ENCODE measurements around the gene SLC45A1.
"Not testable (repeated sequence)": the region's sequence is repeated elsewhere in the genome, so short reads cannot be mapped to it uniquely, and the experiment has no call there.

The SLC45A1 gene

DNA sequence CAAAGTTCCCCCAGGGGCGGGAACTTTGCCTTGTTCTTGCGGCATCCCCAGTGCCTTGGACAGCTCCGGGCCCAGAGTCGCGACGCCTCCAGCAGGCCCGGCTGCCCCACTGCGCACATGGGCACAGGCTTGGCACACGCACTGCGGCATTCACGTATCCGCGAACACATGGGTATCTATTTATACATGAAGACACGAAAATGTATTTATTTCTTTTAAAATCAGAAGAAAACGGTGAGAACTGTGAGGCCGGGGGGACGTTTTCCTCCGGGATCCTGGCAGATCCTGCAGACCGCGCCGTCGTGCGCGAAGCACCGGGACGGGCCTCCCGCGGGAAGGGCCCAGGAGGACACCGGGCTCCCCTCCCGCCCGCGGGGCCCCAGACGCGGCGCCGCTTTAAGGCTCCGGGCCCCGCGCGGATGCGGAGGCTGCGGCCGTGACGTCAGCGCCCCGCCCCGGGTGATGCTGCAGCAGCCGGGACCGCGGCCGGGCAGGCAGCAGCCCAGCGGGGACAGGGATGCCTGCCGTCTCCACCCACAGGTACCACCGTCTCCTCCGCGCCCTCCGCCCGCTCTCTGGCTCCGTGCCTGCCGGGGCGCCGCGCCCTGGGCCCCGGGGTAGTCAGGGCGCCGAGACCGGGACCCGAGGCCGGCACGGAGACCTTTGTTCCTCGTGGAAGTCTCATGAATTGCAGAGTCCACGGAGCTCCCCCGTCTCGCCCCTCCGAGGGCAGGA lies at the start of gene SLC45A1:
Gene SLC45A1, plus strand, starts transcription at position 468 of the 735 bp plus-strand sequence. CDS start 6,216 bp downstream, outside the sequence.
- DNase-seq: peak; percentile 35 to 61

DNA sequence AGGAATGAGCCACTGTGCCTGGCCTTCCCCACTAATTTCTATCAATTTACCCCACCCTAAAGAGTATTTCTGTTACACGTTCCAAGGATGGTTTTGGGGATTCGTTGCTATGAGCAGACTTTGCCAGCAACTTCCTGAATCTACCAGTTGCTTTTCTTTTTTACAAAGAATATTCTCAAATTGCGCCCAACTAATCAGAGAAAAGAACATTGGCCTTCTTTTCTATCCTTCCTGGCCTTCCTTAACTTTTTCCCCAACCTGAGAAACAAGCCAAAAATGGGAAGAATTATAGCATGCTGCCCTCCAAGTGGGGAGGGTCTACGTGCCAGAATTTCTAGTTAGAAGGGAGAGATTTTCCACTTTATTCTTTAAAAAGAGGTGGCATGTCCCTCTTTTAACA lies 44.9 kb upstream of the SLC45A1 start:
- DNase-seq: no peak

DNA sequence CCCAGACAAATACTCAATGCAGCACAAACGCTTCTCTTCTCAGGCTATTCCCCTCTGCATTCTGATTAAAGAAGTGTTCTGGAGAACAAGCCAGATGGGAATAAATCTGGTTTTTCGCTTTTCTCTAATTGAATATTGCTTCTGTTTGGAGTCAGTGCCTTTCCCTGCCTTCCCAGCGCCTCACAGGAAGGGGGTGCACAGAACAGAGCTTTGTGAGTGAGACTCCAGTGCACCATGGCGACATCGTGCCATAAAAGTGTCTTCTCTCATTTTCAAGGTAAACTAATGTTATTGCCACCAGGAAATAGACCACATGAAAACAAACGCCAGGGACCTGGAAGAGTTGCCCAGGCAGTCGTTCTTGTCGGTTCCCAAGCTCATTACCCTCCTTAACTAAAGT lies 43.6 kb upstream of the SLC45A1 start:
- DNase-seq: no peak

DNA sequence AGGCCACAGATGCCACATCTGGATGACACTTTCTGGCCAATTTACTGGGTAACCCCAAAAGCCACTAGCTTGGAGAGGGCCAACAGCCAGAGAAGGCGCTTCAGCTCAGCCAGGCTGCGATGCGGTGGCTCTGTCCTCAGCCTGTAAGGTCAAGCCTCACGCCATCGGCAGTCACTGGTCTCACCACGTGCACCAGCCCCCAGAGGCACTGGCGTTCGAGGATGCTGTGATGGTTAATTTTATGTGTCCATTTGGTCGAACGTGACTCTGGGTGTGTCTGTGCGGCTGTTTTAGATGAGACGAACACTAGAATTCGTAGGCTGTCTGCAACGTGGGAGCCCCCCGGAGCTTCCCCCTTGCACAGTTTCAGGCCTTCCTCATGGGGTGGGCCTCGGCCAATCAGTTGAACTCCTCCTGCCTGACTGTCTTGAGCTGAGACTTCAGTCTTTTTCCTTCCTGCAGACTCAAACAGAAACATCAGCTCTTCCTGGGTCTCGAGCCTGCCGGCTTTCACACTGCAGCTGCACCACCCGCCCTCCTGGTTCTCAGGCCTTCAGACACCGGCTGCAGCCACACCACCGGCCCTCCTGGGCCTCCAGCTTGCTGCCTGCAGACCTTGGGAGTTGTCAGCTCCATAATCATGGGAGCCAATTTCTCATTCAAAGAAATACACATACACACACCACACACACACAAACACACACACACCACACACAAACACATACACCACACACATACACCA lies 41.6 kb upstream of the SLC45A1 start:
- no peak for DNase-seq

DNA sequence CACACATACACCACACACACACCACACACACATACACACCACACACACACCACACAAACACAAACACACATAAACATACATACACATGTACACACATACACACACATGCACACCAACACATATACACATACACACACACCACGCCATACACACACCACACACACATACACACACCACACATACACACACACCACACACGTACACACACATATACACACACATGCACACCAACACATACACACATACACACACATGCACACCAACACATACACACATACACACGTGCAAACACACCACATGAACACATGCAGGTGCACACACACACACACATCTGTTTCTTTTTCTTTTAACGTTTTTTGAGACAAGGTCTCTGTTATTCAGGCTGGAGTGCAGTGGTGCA lies 41.0 kb upstream of the SLC45A1 start:
- DNase-seq: no peak

DNA sequence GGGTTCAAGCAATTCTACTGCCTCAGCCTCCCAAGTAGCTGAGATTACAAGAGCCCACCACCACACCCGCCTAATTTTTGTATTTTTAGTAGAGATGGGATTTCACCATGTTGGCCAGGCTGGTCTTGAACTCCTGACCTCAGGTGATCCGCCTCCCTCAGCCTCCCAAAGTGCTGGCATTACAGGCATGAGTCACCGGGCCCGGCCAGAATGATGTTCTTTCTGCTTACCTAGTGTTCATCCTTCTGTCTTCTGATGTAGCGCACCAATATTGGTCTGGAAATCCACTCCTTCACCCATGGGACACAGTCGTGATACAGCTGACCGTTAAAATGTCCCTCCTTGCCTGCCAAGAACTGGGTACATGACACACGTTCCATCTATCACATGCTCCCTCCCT lies 39.2 kb upstream of the SLC45A1 start:
- not testable (repeated sequence) for DNase-seq

DNA sequence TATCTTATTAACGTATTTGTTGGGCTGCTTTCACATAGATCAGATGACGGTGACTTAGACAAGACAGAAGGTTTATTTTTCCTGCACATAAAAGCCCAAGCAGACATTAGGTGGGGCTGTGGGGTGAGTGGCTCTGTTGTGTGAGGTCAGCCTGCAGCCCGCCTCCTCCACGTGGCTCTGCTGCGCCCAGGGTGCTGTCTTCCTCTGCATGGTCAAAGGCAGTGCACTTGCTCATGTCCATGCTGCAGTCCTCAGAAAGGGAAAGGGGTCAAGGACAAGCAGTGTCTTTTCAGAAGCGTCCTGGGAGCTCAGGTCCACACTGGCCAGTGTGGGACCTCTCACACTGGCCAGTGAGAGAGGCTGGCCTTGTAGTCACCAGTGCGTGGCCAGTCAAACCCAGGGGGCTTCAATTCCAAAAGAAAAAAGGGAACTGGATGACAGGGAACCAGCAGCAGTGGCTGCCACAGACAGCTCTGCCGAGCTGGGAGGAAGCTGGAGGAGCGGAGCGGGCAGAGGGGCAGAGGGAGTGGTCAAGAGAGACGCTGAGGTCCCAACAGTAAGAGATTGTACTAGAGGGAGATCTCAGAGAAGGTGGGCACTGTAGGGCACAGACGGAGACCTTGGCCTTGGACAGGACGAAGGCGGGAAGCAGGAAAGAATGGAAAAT lies 35.9 kb upstream of the SLC45A1 start:
- DNase-seq: no peak

DNA sequence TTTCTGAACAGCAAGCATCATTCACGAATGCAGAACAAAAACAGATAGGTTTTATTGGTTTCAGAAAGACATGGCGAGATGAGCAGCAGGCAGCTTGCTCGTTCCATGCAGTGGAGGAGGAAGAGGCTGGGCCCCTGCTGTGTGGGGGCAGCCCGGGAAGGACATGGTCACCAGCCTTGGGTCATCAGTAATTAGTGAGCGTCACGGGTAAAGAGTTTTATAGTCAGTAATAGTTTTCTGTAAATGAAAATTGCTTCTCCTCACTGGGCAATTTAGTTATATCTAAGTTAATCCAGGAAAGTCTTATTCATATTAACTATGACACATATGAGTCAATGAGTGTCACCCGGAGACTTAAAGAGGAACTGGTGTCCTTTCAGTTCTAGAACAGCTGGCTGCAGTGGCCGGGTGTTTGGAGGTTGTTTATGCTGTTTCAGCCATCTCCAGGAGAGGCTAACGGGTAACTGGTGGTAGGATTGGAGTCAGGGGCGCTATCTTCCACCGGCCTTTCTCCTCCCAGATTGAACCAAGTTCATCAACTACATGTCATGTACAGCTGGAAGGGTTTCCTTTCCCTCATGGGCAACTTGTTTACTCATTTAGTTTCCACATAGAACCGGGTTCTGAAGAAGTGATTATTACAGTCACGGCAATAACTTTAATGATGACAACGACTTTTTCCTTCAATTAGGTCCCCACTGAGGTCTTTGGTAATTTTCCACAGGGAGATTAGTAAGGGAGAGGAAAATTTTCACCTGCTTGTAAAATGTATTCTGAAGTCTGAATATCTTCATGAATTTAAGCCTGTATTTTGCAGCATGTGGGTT lies 34.6 kb upstream of the SLC45A1 start:
- no peak for DNase-seq

DNA sequence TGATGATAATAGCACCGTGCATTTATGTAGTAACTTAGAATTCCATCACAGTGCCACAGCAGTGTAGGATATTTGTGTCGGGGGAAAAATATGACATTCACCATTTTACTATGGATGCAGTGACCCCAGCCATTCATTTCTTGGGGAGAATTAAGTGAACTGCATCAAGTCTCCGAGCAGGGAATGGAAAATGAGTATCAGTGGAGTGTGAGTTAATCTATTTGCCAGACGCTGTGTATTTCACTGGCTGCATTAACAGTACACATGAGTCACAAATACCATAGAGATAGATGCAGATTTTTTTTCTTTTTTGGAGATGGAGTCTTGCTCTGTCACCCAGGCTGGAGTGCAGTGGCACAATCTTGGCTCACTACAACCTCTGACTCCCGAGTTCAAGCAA lies 33.8 kb upstream of the SLC45A1 start:
- no peak for DNase-seq

DNA sequence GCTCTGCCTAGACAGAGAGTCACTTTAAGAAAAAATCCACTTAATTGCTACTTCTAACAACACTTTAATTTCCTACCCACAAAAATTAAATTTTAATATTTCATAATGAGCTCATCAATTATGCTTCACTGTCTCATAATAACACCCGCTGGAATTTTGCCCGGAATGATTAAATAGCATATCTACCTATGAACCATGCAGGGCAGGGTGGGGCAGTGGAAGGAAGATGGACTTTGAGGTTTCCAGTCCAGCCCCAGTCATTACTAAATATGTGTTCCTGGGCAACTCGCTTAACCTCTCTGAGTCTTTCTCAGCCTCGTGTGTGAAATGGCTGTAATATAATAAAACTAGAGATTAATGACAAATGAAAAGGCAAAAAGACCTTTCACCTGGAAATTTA lies 32.8 kb upstream of the SLC45A1 start:
- DNase-seq: no peak

DNA sequence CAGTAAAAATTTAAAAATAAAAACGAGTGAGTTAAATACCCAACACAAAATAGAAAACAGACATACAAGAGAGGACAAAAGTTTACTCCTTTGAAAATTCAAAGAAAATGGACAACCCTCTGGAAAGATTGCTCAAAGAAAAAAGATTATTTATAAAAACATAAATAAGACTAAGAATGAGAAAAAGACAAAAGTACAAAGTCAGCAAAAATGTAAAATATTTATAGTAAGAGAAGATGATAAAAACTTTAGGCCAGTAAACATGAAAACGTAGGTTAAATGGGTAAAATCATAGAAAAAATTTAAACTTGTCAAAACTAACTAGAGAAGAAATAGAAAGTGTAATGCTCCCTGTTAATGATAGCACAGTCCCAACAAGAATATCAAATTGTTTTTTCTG lies 31.9 kb upstream of the SLC45A1 start:
- DNase-seq: no peak

DNA sequence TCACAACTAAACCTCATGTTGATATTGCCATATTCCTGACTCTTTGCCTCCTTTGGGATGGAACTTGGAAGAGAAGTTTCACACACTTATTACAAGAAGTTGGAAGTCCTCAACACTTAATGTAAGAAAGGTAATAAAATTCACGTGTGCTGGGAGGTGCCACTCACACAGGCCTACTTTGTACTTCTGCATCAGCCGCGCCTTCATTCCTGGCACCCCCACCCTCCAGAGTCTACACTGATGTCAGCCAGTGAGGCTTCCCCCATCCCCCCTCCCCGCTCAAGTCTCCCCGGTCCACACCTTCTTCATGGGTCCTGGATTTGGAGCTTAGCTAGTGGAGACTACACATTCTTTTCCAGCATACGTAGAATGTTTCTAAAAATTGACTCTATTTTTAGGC lies 24.8 kb upstream of the SLC45A1 start:
- no peak for DNase-seq

DNA sequence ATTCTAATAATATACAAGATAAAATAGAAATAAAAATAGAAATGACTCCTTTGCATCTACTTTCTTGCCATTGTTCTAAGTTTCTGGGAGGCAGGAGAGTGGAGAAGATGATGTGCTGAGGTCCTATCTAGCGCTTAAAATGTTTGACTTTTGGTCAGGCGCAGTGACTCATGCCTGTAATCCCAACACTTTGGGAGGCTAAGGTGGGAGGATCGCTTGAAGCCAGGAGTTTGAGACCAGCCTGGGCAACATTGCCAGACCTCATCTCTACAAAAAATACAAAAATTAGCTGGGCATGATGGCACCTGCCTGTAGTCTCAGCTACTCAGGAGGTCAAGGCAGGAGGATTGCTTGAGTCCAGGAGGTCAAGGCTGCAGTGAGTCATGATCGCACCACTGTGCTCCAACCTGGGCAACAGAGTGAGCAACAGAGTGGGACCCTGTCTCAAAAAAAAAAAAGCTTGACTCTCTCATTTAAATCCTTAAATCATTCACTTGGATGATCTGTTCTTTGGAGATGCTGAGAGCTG lies 24.2 kb upstream of the SLC45A1 start:
- no peak for DNase-seq

DNA sequence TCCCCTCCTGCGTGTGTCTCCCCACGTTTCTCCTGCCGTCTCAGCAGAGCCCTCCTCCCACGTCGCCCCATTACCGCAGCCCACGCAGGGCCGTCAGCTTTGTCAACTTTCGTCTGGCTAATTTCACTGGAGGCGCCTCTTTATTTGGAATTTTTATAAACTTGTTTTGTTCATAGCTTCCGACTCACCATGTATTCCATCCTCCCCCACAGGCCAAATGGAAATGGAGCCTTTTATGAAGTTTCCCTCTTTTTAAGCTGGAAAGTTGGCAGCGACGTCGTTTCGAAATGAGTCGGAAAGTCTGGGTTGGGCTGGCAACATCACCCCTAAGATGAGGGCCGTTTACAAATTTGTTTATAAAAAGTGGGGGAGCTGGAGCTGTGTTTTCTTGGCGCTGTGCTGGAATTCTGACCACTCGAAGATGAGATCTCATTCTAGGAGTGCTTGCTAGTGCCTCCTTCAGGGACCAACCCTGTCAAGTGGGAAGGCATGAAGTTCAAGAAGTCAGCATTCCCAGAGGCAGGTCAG lies 23.7 kb upstream of the SLC45A1 start:
- no peak for DNase-seq

DNA sequence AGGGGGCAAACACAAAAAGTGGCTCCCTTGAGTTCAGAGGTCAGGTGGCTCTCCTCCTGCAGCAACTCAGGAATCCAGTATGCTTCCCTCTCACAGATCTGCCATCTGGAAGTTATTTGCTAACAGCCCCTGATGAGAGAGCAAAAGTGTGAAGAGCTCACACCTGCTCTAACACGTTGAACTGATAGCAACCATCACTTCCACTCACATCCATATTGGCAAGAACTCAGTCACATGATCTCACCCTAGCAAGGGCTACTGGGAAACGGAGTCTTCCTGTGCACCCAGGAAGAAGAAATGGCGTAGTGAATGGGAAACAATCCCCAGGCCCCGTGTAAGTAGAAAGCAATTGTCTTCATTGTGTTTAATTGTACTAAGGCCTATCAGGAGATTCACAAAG lies 20.7 kb upstream of the SLC45A1 start:
- peak; percentile 5 to 59 for DNase-seq

DNA sequence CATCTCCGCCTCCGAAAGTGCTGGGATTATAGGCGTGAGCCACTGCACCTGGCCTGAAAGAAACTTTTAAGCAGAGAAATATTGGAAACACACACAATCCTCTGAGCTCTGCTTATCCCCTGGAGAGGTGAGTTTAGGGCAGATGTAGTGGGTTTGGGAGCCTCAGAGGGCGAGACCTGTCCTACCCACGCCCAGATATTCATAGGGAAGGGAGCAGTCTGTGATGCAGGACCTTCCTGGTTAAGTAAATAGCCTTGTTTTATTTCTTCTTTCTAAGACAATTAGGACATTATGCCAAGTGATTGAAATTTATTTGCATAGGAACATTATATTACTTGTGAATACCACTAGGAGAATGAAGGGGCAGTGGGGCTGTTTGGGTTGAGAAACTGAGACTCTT lies 18.0 kb upstream of the SLC45A1 start:
- DNase-seq: no peak

DNA sequence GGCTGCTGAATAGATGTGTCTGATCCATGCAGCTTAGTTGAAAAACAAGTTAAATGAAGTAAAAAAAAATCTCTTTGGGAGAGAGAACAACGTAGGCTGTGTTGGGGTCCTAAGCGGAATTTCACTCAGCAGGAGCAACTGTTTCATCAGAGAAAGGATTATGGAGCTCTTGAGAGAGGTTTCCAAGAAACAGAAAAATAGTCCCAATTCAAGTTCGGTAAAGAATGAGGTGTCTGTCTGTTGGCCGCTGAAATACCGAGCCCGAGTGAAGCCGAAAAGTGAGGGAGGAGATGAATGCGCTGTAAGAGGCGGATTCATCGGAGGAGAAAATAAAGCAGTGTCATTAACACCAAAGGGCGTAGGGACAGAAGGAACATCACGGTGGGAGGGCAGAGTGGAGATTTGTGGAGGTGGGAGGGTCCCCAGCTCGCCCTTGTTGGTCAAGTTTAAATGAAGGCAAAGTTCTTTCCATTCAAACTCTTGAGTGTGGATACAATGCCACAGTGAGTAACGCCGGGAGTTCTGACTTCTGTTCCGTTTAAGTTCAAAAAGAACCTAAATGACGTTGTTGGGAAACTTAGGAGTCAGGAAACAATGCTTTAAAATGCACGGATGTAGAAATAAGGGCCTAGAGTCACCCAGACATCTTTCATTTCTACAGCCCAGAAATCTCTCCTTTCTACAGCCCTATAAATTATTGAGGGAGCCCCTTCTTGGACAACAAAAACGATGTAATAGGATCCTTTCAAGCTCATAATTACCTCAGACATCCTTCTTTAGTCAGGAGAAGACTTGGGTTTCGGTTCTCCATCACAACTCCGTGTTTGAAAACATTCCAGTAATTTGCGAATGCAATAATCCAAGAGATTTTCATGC lies 15.6 kb upstream of the SLC45A1 start:
- no peak for DNase-seq

DNA sequence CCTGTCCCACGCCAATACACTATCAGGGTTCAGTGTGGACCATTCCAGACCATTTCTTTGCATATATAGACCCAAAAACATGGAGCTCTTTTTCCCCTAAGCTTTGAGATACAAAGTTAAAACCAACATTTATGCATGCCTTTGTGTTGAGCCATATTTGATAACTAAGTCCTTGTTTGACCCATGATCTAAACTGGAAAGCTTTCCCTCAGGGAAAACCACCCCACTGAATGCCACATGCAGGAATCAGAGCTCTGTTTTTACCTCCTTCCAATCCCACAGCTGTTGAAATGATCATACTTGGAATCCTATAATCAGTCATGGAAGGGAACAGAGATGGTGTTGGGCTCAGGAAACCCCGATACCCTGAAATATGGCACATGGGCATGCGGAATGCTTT lies 14.8 kb upstream of the SLC45A1 start:
- no peak for DNase-seq

DNA sequence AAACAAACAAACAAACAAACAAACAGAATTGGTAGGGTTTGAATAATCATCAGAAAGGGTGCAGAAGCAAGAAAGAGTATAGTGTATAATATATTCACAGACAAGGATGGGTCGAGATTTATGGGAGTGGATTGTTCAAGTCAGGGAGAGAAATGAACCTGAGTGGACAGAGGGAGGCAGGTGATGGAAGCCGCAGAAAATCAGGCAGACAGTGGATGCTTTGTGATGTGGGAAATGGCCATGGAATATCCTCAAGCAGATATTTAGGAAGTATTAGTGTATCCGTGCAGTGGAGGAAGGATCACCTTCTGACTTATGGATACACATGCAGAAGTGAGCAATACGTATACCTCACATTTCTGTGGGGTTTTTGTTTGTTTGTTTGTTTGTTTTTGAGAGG lies 14.0 kb upstream of the SLC45A1 start:
- DNase-seq: no peak

DNA sequence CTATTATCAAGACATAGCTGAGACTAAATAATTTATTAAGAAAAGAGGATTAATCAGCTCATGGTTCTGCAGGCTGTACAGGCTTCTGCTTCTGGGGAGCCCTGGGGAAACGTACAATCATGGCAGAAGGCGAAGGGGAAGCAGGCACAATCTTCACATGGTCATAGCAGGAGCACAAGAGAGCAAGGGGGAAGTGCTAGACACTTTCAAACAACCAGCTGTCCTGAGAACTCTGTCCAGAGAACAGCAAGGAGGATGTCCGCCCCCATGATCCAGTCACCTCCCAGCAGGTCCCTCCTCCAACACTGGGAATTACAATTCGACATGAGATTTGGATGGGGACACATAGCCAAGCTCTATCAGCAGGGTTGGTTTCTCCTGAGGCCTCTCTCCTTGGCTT lies 10.3 kb upstream of the SLC45A1 start:
- no peak for DNase-seq

DNA sequence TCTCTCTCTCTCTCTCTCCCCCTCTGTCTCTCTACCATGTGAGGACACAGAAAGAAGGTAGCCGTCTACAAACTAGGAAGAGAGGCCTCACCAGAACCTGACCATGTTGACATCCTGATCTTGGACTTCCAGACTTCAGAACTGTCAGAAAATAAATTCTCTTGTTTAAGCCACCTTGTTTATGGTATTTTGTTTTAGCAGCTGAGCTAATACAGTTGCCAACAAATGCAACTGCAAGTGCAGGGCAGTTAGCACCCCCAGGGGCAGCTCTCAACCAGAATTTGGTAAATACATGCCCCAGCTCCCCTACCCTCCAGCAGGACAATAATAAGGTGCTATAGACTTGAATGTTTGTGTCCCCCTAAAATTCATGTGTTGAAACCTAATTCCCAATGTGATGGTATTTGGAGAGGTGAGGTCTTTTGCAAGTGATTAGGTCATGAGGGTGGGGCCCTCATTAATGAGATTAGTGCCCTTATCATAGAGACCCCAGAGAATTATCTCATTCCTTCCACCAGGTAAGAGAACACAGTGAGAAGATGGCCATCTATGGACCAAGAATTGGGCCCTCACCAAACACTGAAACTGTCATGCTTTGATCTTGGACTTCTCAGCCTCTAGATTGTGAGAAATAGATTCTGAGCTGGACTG lies 6.7 kb upstream of the SLC45A1 start:
- DNase-seq: no peak
